CD14-positive monocyte (primary cell): ENCODE data around the gene CD302. TPM values are rescaled to one million over a fixed set of nuclear protein-coding genes. Genes with fewer than 3 reads are reported as not detected.

Experiments
- DNase-seq, 3 donors: peaks; one replicate each; pipeline ENCODE4 v3.0.0-alpha.2; 2011 to 2022
- H2AFZ ChIP-seq: 2 replicates; pipeline ENCODE4 v1.6.0; 2012; ENCODE audit warnings: mild to moderate bottlenecking, low read depth, low read length, inconsistent platforms; ENCODE audit not compliant: insufficient read depth, poor library complexity, severe bottlenecking
- H3K27ac ChIP-seq, 2 donors: 1 replicate in 1 of 2; 2 replicates in 1 of 2; pipeline ENCODE4 v1.5.1; 2012 to 2013; ENCODE audit warnings: low read length in 2 of 2, control low read depth in 1 of 2, inconsistent platforms in 1 of 2, low read depth in 1 of 2, mild to moderate bottlenecking in 1 of 2
- H3K27me3 ChIP-seq, 2 donors: one replicate each; pipeline versions ENCODE4 v1.6.0 to v1.6.1; 2011 to 2013; ENCODE audit warnings: low read length in 2 of 2; ENCODE audit not compliant: control insufficient read depth in 2 of 2, insufficient read depth in 2 of 2
- H3K36me3 ChIP-seq, 2 donors: replicated peaks in 1 of 2; 1 replicate in 1 of 2; 2 replicates in 1 of 2; pipeline versions ENCODE4 v1.5.1 to v1.6.1; 2012 to 2013; ENCODE audit warnings: low read length in 2 of 2, control low read depth in 1 of 2, inconsistent platforms in 1 of 2, mild to moderate bottlenecking in 1 of 2; ENCODE audit not compliant: insufficient read depth in 2 of 2, control insufficient read depth in 1 of 2
- H3K4me1 ChIP-seq, 2 donors: 1 replicate in 1 of 2; 2 replicates in 1 of 2; pipeline versions ENCODE4 v1.5.1 to v1.6.1; 2012 to 2013; ENCODE audit warnings: low read length in 2 of 2, control low read depth in 1 of 2, inconsistent platforms in 1 of 2, mild to moderate bottlenecking in 1 of 2, moderate library complexity in 1 of 2; ENCODE audit not compliant: insufficient read depth in 2 of 2, control insufficient read depth in 1 of 2
- H3K4me2 ChIP-seq: replicated peaks from 2 replicates; pipeline ENCODE3; 2012; ENCODE audit warnings: low read length, moderate library complexity, mild to moderate bottlenecking; ENCODE audit not compliant: poor library complexity, severe bottlenecking; ENCODE audit errors: extremely low read depth
- H3K4me3 ChIP-seq, 3 experiments: fragments of 200-600 bp in 1 of 3; sonication (generic) in 1 of 3; replicated peaks in 1 of 3; 1 replicate in 2 of 3; 2 replicates in 1 of 3; pipeline ENCODE4 v1.5.1; 2011 to 2013; ENCODE audit warnings: low read length in 3 of 3, mild to moderate bottlenecking in 3 of 3, control low read depth in 2 of 3, low read depth in 2 of 3, inconsistent platforms in 1 of 3, moderate library complexity in 1 of 3
- H3K79me2 ChIP-seq: 2 replicates; pipeline ENCODE4 v1.6.0; 2012; ENCODE audit warnings: mild to moderate bottlenecking, control low read depth, inconsistent platforms, low read length, moderate library complexity; ENCODE audit not compliant: insufficient read depth
- H3K9ac ChIP-seq: 2 replicates; pipeline ENCODE4 v1.6.0; 2017; ENCODE audit warnings: low read length, mild to moderate bottlenecking; ENCODE audit not compliant: insufficient read depth, poor library complexity, severe bottlenecking
- H3K9me3 ChIP-seq, 2 donors: replicated peaks in 1 of 2; 1 replicate in 1 of 2; 2 replicates in 1 of 2; pipeline versions ENCODE4 v1.5.1 to v1.6.1; 2012 to 2013; ENCODE audit warnings: low read length in 2 of 2, control low read depth in 1 of 2; ENCODE audit not compliant: control insufficient read depth in 1 of 2, insufficient read depth in 1 of 2
- H4K20me1 ChIP-seq: 2 replicates; pipeline ENCODE4 v1.6.0; 2012; ENCODE audit warnings: mild to moderate bottlenecking, low read length, control low read depth, moderate library complexity; ENCODE audit not compliant: insufficient read depth
- H3K27ac Mint-ChIP-seq, 7 donors: one replicate each; pipeline ENCODE4 v1.8.0; 2020; ENCODE audit warnings: mild to moderate bottlenecking in 7 of 7, mixed read lengths in 7 of 7, moderate library complexity in 6 of 7, inconsistent platforms in 2 of 7
- H3K27me3 Mint-ChIP-seq, 3 donors: one replicate each; pipeline ENCODE4 v1.8.0; 2021 to 2022; ENCODE audit warnings: low read depth in 3 of 3, mild to moderate bottlenecking in 3 of 3, mixed read lengths in 3 of 3, moderate library complexity in 3 of 3, inconsistent platforms in 1 of 3
- H3K36me3 Mint-ChIP-seq, 2 donors: one replicate each; pipeline ENCODE4 v1.8.0; 2020; ENCODE audit warnings: mixed read lengths in 2 of 2, inconsistent platforms in 1 of 2, mild to moderate bottlenecking in 1 of 2
- H3K4me1 Mint-ChIP-seq: one replicate; pipeline ENCODE4 v1.8.0; 2020; ENCODE audit warnings: mild to moderate bottlenecking, mixed read lengths
- H3K4me3 Mint-ChIP-seq, 2 donors: one replicate each; pipeline ENCODE4 v1.8.0; 2020; ENCODE audit warnings: mild to moderate bottlenecking in 2 of 2, mixed read lengths in 2 of 2, moderate library complexity in 1 of 2
- H3K9me3 Mint-ChIP-seq, 7 donors: one replicate each; pipeline ENCODE4 v1.8.0; 2020 to 2022; ENCODE audit warnings: mixed read lengths in 7 of 7, mild to moderate bottlenecking in 6 of 7, moderate library complexity in 6 of 7, inconsistent platforms in 2 of 7
- WGBS: methylation state at CpG from one replicate; pipeline ENCODE4 v1.1.5; 2013; ENCODE audit warnings: missing lambda C conversion rate; ENCODE audit not compliant: insufficient coverage; 5-methylcytosine and 5-hydroxymethylcytosine counted together
- intact Hi-C, 2 donors: fragments of 100-400 bp; cut with micrococcal nuclease; formaldehyde crosslinking; loops; one replicate each; pipeline versions ENCODE4 v1.15.0 to v1.15.1; 2023
- polyA plus RNA-seq, 3 donors: library from polyadenylated mRNA; depleted of rRNA in 1 of 3; unstranded in 2 of 3; stranded (reverse) in 1 of 3; fragments of 300-500 nt in 2 of 3; fragments of >200 nt in 1 of 3; fragmentation: Illumina TruSeq in 2 of 3; gene quantifications; 1 replicate in 2 of 3; 2 replicates in 1 of 3; pipeline ENCODE4 v1.2.3, GENCODE V29; 2012 to 2021
- TF ChIP-seq, protein P1 (sequence below): fragments of 200-600 bp; IDR thresholded peaks from one replicate; pipeline ENCODE4 v1.8.0; 2022; ENCODE audit warnings: antibody characterized with exemption, mild to moderate bottlenecking

CD302 gene
- polyA plus RNA-seq, 3 donors = 90.3 to 214 (median 146) TPM

DNA sequence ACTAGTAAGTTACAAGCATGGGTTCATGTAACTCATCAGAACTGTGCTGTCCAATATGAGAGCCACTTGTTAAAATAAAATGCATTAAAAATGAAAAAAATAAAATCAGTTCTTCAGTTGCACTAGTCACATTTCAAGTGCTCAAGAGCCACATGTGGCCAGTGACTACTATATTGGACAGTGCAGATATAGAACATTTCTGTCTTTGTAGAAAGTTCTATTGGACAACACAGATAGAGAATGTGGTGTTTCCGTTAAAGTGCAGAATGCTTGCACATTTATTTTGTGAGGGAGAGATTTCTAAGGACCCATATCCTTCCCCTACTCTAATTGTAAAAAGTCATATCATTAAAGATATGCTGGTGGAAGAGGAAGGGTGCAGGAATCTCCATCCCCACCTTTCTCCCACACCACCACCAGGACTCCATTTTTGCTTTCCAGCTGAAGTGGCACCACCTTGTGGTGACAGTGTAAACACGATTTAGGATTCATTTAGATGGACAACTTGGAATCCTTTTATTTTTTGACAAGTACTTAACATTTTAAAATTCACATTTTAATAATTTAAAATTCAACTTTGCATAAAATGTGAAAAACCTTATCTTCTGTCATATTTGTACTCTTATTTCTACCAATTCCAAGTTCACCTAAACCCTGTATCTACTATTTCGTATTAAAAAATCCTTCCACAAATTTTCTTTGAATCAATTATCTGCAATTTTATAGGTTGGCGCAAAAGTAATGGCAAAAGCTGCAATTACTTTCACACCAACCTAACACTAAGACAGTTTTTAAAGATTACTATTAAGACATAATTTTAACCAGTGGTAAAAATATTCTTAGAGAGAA is 9.4 kb upstream of the CD302 start:
- Histone ChIP-seq H3K27me3 (no peaks in the 10 kb centered on the region), H3K36me3 (peaks cover 5 to 16% of the 10 kb centered on the region in 2 donors), H3K9ac (no peak overlapping the region), H3K79me2 (peaks cover 7% of the 10 kb centered on the region), H3K4me3 (no peak overlapping the region), H3K4me1 (peaks cover 8 to 19% of the 10 kb centered on the region in 2 donors), H2AFZ (no peak overlapping the region), H3K4me2 (no peak overlapping the region), H4K20me1 (no peaks in the 10 kb centered on the region), H3K27ac (no peak overlapping the region), H3K9me3 (no peaks in the 10 kb centered on the region)
- TF ChIP-seq, protein P1, sequence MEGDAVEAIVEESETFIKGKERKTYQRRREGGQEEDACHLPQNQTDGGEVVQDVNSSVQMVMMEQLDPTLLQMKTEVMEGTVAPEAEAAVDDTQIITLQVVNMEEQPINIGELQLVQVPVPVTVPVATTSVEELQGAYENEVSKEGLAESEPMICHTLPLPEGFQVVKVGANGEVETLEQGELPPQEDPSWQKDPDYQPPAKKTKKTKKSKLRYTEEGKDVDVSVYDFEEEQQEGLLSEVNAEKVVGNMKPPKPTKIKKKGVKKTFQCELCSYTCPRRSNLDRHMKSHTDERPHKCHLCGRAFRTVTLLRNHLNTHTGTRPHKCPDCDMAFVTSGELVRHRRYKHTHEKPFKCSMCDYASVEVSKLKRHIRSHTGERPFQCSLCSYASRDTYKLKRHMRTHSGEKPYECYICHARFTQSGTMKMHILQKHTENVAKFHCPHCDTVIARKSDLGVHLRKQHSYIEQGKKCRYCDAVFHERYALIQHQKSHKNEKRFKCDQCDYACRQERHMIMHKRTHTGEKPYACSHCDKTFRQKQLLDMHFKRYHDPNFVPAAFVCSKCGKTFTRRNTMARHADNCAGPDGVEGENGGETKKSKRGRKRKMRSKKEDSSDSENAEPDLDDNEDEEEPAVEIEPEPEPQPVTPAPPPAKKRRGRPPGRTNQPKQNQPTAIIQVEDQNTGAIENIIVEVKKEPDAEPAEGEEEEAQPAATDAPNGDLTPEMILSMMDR = peak; percentile 81
- Mint-ChIP-seq H3K9me3 (no peaks in the 10 kb centered on the region), H3K27me3 (no peaks in the 10 kb centered on the region), H3K36me3 (peaks cover 16 to 19% of the 10 kb centered on the region in 2 donors), H3K4me1 (peaks cover 18% of the 10 kb centered on the region), H3K27ac (no peak overlapping the region), H3K4me3 (no peak overlapping the region)
- intact Hi-C loops = loop anchor here in 1 of 2 donors (10.0 kb wide), 1 partner anchor 53 kb away; no protein-coding TSS in a partner anchor
- peak; percentile 44 to 58 (median 54) for DNase-seq
- WGBS = no CpG with 5 or more reads among the region's 4 CpGs

DNA sequence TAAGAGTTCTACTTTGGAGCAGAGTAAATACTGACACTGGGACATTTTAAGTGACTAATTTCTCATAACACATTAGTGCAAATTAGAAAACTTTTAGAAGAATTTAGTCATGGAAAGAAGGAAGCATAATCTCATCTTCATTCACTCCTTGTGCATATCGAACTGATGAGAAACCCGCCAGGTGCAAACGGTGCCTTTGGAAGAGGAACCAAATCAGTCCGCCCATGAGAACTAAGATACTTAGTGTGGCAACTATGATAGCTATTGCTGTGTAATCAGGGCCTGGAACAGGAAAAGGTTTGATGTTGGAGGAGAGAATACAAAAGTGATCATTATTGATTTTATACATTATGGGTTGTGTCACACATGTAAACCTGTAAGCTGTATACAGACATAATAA is 6.9 kb upstream of the CD302 start:
- H3K9ac ChIP-seq = no peak overlapping the region
- no peaks in the 10 kb centered on the region for H3K27me3 ChIP-seq
- TF ChIP-seq, protein P1 = no peak
- H3K9me3 ChIP-seq = no peaks in the 10 kb centered on the region
- H3K27me3 Mint-ChIP-seq = no peaks in the 10 kb centered on the region
- H3K4me3 ChIP-seq = no peak overlapping the region
- H3K4me1 ChIP-seq = peaks cover 27 to 43% of the 10 kb centered on the region in 2 donors
- H3K36me3 Mint-ChIP-seq = peaks cover 11 to 13% of the 10 kb centered on the region in 2 donors
- no peak overlapping the region for H3K4me2 ChIP-seq
- WGBS = no CpG with 5 or more reads among the region's 4 CpGs
- H4K20me1 ChIP-seq = no peaks in the 10 kb centered on the region
- H2AFZ ChIP-seq = no peak overlapping the region
- no peak for DNase-seq
- H3K4me1 Mint-ChIP-seq = peaks cover 41% of the 10 kb centered on the region
- H3K4me3 Mint-ChIP-seq = no peak overlapping the region
- no peak overlapping the region for H3K27ac Mint-ChIP-seq
- peaks cover 5 to 16% of the 10 kb centered on the region in 2 donors for H3K36me3 ChIP-seq
- no peaks in the 10 kb centered on the region for H3K9me3 Mint-ChIP-seq
- H3K79me2 ChIP-seq = peaks cover 21% of the 10 kb centered on the region
- no peak overlapping the region for H3K27ac ChIP-seq
- intact Hi-C loops = loop anchor here in 1 of 2 donors (10.0 kb wide), 1 partner anchor 50 kb away; no protein-coding TSS in a partner anchor
